HEK293T (cell line): ENCODE measurements around the gene DYRK2.

Experiments
- BHLHE40 ChIP-seq: fragments of 450-650 bp; IDR thresholded peaks from 2 replicates; pipeline ENCODE4 v1.6.1; 2016; ENCODE audit warnings: mild to moderate bottlenecking, moderate library complexity, borderline replicate concordance
- ELF4 ChIP-seq: fragments of 450-650 bp; IDR thresholded peaks from 2 replicates; pipeline ENCODE4 v1.6.1; 2017; ENCODE audit warnings: antibody characterized with exemption
- FOXA1 ChIP-seq: fragments of 450-650 bp; IDR thresholded peaks from 2 replicates; pipeline ENCODE4 v1.6.1; 2016; ENCODE audit warnings: mild to moderate bottlenecking
- FOXK2 ChIP-seq: fragments of 450-650 bp; IDR thresholded peaks from 2 replicates; pipeline ENCODE4 v1.6.1; 2016; ENCODE audit warnings: mild to moderate bottlenecking
- FOXM1 ChIP-seq: fragments of 450-650 bp; IDR thresholded peaks from 2 replicates; pipeline ENCODE4 v1.6.1; 2017; ENCODE audit warnings: mild to moderate bottlenecking, borderline replicate concordance
- HDGF ChIP-seq: fragments of 450-650 bp; IDR thresholded peaks from 2 replicates; pipeline ENCODE4 v1.6.1; 2017; ENCODE audit warnings: antibody characterized with exemption, borderline replicate concordance
- LEF1 ChIP-seq: fragments of 450-650 bp; IDR thresholded peaks from 2 replicates; pipeline ENCODE4 v1.6.1; 2017; ENCODE audit warnings: mild to moderate bottlenecking, borderline replicate concordance
- SP1 ChIP-seq: fragments of 450-650 bp; IDR thresholded peaks from 2 replicates; pipeline ENCODE4 v1.6.1; 2017

GRCh38 chr12:67705394-67706370 lies 57.1 kb downstream of the DYRK2 start:
- no peak for TF ChIP-seq SP1
- TF ChIP-seq BHLHE40: no peak
- no peak for TF ChIP-seq LEF1
- TF ChIP-seq FOXA1: no peak
- TF ChIP-seq FOXM1: no peak
- no peak for TF ChIP-seq HDGF
- TF ChIP-seq ELF4: no peak
- TF ChIP-seq FOXK2: no peak
